ENCODE results near the gene SH3PXD2A.

SH3PXD2A gene

GRCh38 chr10:103723557-103723956 is 131.8 kb downstream of the SH3PXD2A start:
- DNase-seq (ENCODE audit: low read depth): no peak

GRCh38 chr10:103722632-103723031 is 132.7 kb downstream of the SH3PXD2A start:
- DNase-seq (ENCODE audit: low read depth): no peak

- no peak for DNase-seq (ENCODE audit: low read depth)
These were observed 134.4 kb downstream of the SH3PXD2A start for GRCh38 chr10:103720964-103721335.

GRCh38 chr10:103720328-103720963 is 134.9 kb downstream of the SH3PXD2A start:
- DNase-seq (ENCODE audit: low read depth): no peak

GRCh38 chr10:103719036-103719435 is 136.3 kb downstream of the SH3PXD2A start:
- no peak for DNase-seq (ENCODE audit: low read depth)

- DNase-seq (ENCODE audit: low read depth): no peak
These were observed 137.1 kb downstream of the SH3PXD2A start for GRCh38 chr10:103718247-103718620.

GRCh38 chr10:103717341-103718246 is 137.8 kb downstream of the SH3PXD2A start:
- no peak for DNase-seq (ENCODE audit: low read depth)

- no peak for DNase-seq (ENCODE audit: low read depth)
These were observed 138.9 kb downstream of the SH3PXD2A start for GRCh38 chr10:103716206-103717160.

GRCh38 chr10:103715430-103715829 is 139.9 kb downstream of the SH3PXD2A start:
- no peak for DNase-seq (ENCODE audit: low read depth)

GRCh38 chr10:103714232-103714891 is 141.0 kb downstream of the SH3PXD2A start:
- no peak for DNase-seq (ENCODE audit: low read depth)

GRCh38 chr10:103713676-103714075 is 141.7 kb downstream of the SH3PXD2A start:
- DNase-seq (ENCODE audit: low read depth): no peak

GRCh38 chr10:103712898-103713498 is 142.4 kb downstream of the SH3PXD2A start:
- DNase-seq (ENCODE audit: low read depth): peak; percentile 32

GRCh38 chr10:103712146-103712545 is 143.2 kb downstream of the SH3PXD2A start:
- DNase-seq (ENCODE audit: low read depth): no peak

- DNase-seq (ENCODE audit: low read depth): no peak
These were observed 143.9 kb downstream of the SH3PXD2A start for GRCh38 chr10:103711351-103711994.

- no peak for DNase-seq (ENCODE audit: low read depth)
These were observed 144.9 kb downstream of the SH3PXD2A start for GRCh38 chr10:103710490-103710889.

GRCh38 chr10:103709341-103709920 is 145.9 kb downstream of the SH3PXD2A start:
- no peak for DNase-seq (ENCODE audit: low read depth)

- DNase-seq (ENCODE audit: low read depth): no peak
These were observed 146.6 kb downstream of the SH3PXD2A start for GRCh38 chr10:103708627-103709288.

- no peak for DNase-seq (ENCODE audit: low read depth)
These were observed 147.3 kb downstream of the SH3PXD2A start for GRCh38 chr10:103707956-103708626.

- no peak for DNase-seq (ENCODE audit: low read depth)
These were observed 148.6 kb downstream of the SH3PXD2A start for GRCh38 chr10:103706762-103707161.
